ENCODE data around the gene LTO1. TPM values are rescaled to one million over a fixed set of nuclear protein-coding genes. Genes with fewer than 3 reads are reported as not detected.

The LTO1 gene
- total RNA-seq, 1 donor from 2014 or later: 20.0 TPM

DNA sequence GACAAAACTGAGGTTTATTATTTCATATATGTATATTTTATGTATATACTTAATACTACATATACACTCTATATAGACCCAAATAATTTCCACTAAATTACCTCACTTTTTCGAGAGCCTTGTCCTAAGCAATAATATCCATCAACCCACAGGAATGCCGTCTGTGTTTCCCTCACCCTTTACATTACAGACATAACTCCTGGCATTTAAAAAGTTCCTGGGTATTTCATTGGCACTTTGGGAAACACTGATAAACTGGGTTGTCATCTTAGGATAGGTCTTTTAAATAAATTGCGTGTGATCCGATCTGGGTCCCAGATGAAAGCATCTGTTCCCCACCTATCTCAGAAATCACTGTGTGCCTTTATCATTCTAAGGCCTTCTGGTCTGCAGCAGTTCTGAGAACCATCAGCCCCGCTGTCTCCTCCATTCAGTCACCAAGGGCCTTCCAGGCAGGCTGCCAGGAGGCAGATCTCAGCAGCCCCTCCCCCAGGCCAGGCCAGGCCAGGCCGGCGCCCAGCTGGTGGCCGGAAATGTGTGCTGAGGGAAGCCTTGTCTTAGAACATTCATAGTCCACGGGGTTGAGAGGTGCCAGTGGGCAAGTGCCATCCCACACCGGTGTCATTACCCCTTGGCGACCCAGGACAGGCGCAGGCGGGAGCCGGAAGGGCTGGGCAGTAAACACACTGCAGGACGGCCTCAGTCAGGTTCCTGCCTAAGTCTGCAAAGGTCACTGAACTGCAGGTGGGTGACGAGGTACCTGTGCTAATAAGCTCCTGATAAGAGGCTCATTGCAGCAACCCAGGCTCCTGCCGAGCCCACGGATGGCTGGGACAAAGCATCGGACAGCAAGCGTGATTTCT lies 25.4 kb upstream of the LTO1 start:
- peak overlapping the region; percentile 41 for H3K27ac Mint-ChIP-seq (ENCODE audit: unreplicated experiment)
- TF ChIP-seq, protein P1, sequence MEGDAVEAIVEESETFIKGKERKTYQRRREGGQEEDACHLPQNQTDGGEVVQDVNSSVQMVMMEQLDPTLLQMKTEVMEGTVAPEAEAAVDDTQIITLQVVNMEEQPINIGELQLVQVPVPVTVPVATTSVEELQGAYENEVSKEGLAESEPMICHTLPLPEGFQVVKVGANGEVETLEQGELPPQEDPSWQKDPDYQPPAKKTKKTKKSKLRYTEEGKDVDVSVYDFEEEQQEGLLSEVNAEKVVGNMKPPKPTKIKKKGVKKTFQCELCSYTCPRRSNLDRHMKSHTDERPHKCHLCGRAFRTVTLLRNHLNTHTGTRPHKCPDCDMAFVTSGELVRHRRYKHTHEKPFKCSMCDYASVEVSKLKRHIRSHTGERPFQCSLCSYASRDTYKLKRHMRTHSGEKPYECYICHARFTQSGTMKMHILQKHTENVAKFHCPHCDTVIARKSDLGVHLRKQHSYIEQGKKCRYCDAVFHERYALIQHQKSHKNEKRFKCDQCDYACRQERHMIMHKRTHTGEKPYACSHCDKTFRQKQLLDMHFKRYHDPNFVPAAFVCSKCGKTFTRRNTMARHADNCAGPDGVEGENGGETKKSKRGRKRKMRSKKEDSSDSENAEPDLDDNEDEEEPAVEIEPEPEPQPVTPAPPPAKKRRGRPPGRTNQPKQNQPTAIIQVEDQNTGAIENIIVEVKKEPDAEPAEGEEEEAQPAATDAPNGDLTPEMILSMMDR (IDR thresholded peaks at IDR 0.05; ENCODE audit: insufficient read depth, low read depth, low read length): no peak
- no peak for TF ChIP-seq EZH2 (IDR thresholded peaks at IDR 0.05; ENCODE audit: insufficient read depth, low read length)
- no peaks in the 10 kb centered on the region for H4K20me1 ChIP-seq (ENCODE audit: insufficient read depth, low read length)
- peak overlapping the region; percentile 32 for H3K4me2 ChIP-seq (ENCODE audit: low read length)
- H3K27me3 ChIP-seq (ENCODE audit: insufficient read depth, low read length): peaks cover 35% of the 10 kb centered on the region
- no peaks in the 10 kb centered on the region for H3K36me3 Mint-ChIP-seq (ENCODE audit: low read depth, unreplicated experiment)
- no peak overlapping the region for H3K9ac ChIP-seq (ENCODE audit: low read length)
- H3K27ac ChIP-seq (ENCODE audit: low read depth, low read length): no peak overlapping the region
- H3K4me3 Mint-ChIP-seq (ENCODE audit: unreplicated experiment): no peak overlapping the region
- no peaks in the 10 kb centered on the region for H3K9me3 Mint-ChIP-seq (ENCODE audit: unreplicated experiment)
- FAIRE-seq (no peak), DNase-seq (ENCODE audit: low read depth) (peak; percentile 25)
- H3K4me1 ChIP-seq (ENCODE audit: insufficient read depth, low read length): peaks cover 4% of the 10 kb centered on the region
- H3K27me3 Mint-ChIP-seq (ENCODE audit: low read depth, unreplicated experiment): peaks cover 49% of the 10 kb centered on the region
- H3K36me3 ChIP-seq (ENCODE audit: insufficient read depth, low read length): no peaks in the 10 kb centered on the region
- no peaks in the 10 kb centered on the region for H3K79me2 ChIP-seq (ENCODE audit: insufficient read depth, low read length)
- peak overlapping the region; percentile 6 for H2AFZ ChIP-seq (ENCODE audit: low read depth, low read length)
- H3K4me1 Mint-ChIP-seq (ENCODE audit: low read depth, unreplicated experiment): peaks cover 7% of the 10 kb centered on the region
- H3K4me3 ChIP-seq (ENCODE audit: insufficient read depth, low read depth, low read length): no peak overlapping the region
- H3K9me3 ChIP-seq (ENCODE audit: insufficient read depth, low read depth, low read length): no peaks in the 10 kb centered on the region

GRCh38 chr11:69699213-69699612 lies 24.1 kb upstream of the LTO1 start:
- Histone ChIP-seq H3K9me3 (ENCODE audit: insufficient read depth, low read depth, low read length) (no peaks in the 10 kb centered on the region), H3K9ac (ENCODE audit: low read length) (no peak overlapping the region), H3K27me3 (ENCODE audit: insufficient read depth, low read length) (peaks cover 37% of the 10 kb centered on the region), H3K36me3 (ENCODE audit: insufficient read depth, low read length) (no peaks in the 10 kb centered on the region), H3K4me2 (ENCODE audit: low read length) (no peak overlapping the region), H3K79me2 (ENCODE audit: insufficient read depth, low read length) (no peaks in the 10 kb centered on the region), H3K4me3 (ENCODE audit: insufficient read depth, low read depth, low read length) (no peak overlapping the region), H4K20me1 (ENCODE audit: insufficient read depth, low read length) (no peaks in the 10 kb centered on the region), H3K4me1 (ENCODE audit: insufficient read depth, low read length) (peaks cover 4% of the 10 kb centered on the region), H3K27ac (ENCODE audit: low read depth, low read length) (no peak overlapping the region), H2AFZ (ENCODE audit: low read depth, low read length) (no peak overlapping the region)
- peaks cover 47% of the 10 kb centered on the region for H3K27me3 Mint-ChIP-seq (ENCODE audit: low read depth, unreplicated experiment)
- TF ChIP-seq, protein P1 (IDR thresholded peaks at IDR 0.05; ENCODE audit: insufficient read depth, low read depth, low read length): no peak
- TF ChIP-seq EZH2 (IDR thresholded peaks at IDR 0.05; ENCODE audit: insufficient read depth, low read length): no peak
- no peak overlapping the region for H3K4me3 Mint-ChIP-seq (ENCODE audit: unreplicated experiment)
- H3K27ac Mint-ChIP-seq (ENCODE audit: unreplicated experiment): no peak overlapping the region
- H3K9me3 Mint-ChIP-seq (ENCODE audit: unreplicated experiment): no peaks in the 10 kb centered on the region
- FAIRE-seq (no peak), DNase-seq (ENCODE audit: low read depth) (no peak)
- no peaks in the 10 kb centered on the region for H3K36me3 Mint-ChIP-seq (ENCODE audit: low read depth, unreplicated experiment)
- peaks cover 7% of the 10 kb centered on the region for H3K4me1 Mint-ChIP-seq (ENCODE audit: low read depth, unreplicated experiment)

GRCh38 chr11:69698362-69698761 lies 23.2 kb upstream of the LTO1 start:
- Histone ChIP-seq H3K4me3 (ENCODE audit: insufficient read depth, low read depth, low read length) (no peak overlapping the region), H3K9ac (ENCODE audit: low read length) (no peak overlapping the region), H3K4me1 (ENCODE audit: insufficient read depth, low read length) (peaks cover 4% of the 10 kb centered on the region), H3K79me2 (ENCODE audit: insufficient read depth, low read length) (no peaks in the 10 kb centered on the region), H3K36me3 (ENCODE audit: insufficient read depth, low read length) (no peaks in the 10 kb centered on the region), H3K9me3 (ENCODE audit: insufficient read depth, low read depth, low read length) (no peaks in the 10 kb centered on the region), H3K27ac (ENCODE audit: low read depth, low read length) (no peak overlapping the region), H4K20me1 (ENCODE audit: insufficient read depth, low read length) (no peaks in the 10 kb centered on the region), H2AFZ (ENCODE audit: low read depth, low read length) (no peak overlapping the region), H3K4me2 (ENCODE audit: low read length) (no peak overlapping the region), H3K27me3 (ENCODE audit: insufficient read depth, low read length) (peaks cover 37% of the 10 kb centered on the region)
- Mint-ChIP-seq H3K4me3 (ENCODE audit: unreplicated experiment) (no peak overlapping the region), H3K27me3 (ENCODE audit: low read depth, unreplicated experiment) (peaks cover 50% of the 10 kb centered on the region), H3K27ac (ENCODE audit: unreplicated experiment) (no peak overlapping the region), H3K9me3 (ENCODE audit: unreplicated experiment) (no peaks in the 10 kb centered on the region), H3K4me1 (ENCODE audit: low read depth, unreplicated experiment) (peaks cover 7% of the 10 kb centered on the region), H3K36me3 (ENCODE audit: low read depth, unreplicated experiment) (no peaks in the 10 kb centered on the region)
- DNase-seq (ENCODE audit: low read depth): no peak
- TF ChIP-seq, protein P1 (IDR thresholded peaks at IDR 0.05; ENCODE audit: insufficient read depth, low read depth, low read length): no peak
- no peak for TF ChIP-seq EZH2 (IDR thresholded peaks at IDR 0.05; ENCODE audit: insufficient read depth, low read length)
- FAIRE-seq: no peak
